AG09309 (cell line): Measurements from ENCODE around the gene ACBD6.

Experiments used
- DNase-seq: peaks from one replicate; pipeline ENCODE4 v3.0.0-alpha.2; 2010; ENCODE audit warnings: low read depth
- H3K4me3 ChIP-seq: 2 replicates; pipeline ENCODE4 v1.5.1; 2011; ENCODE audit warnings: mild to moderate bottlenecking, low read depth, low read length, moderate library complexity; ENCODE audit not compliant: control insufficient read depth
- CTCF ChIP-seq: IDR thresholded peaks from 2 replicates; pipeline ENCODE4 v1.5.1; 2011; ENCODE audit warnings: mild to moderate bottlenecking, low read depth, low read length, inconsistent platforms; ENCODE audit not compliant: insufficient read depth, control insufficient read depth; ENCODE audit errors: missing control alignments

Gene ACBD6

DNA sequence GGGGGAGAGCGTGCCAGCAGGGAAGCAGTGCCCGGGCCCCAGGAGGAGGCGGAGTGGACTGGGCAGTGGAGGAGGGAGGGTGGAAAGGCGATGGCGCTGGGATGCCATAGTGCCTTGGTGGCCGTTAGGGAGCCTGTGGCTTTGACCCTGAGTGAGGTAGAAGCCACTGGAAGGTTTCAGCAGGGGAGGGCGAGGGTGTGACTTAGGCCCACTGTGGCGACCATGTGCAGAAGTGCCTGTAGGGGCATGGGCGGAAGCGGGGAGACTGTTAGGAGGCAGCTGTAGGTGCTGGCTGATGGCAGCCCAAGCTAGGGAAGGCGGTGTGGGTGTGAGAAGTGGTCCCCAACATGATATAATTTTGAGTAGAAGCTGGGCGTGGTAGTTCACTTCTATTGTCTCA, 244.1 kb downstream of the ACBD6 start:
- TF ChIP-seq CTCF = no peak
- no peak for DNase-seq
- H3K4me3 ChIP-seq = no peak overlapping the region

DNA sequence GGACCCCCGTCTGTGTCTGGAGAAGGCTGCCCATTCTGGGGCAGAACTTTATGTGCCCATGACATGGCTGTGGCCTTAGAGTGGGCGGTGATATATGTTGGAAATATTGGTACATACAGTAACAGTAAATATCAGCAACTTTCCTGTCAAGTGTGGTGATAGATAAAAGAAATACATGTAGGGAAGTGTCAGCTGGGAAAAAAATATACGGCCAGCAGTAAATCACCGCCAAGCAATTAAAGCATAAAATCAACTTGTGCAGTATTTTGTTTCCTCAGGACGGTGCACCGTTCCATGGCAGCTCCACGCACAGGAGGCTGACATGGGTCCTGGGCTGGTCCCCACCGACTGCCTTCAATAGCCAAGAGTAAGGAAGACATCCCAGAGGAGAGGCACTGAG, 244.9 kb downstream of the ACBD6 start:
- no peak for TF ChIP-seq CTCF
- DNase-seq = no peak

GRCh38 chr1:180257028-180257386, 245.4 kb downstream of the ACBD6 start:
- H3K4me3 ChIP-seq = no peak overlapping the region
- no peak for DNase-seq
- no peak for TF ChIP-seq CTCF

More for the DNA sequence above, 244.9 kb downstream of the ACBD6 start:
- H3K4me3 ChIP-seq = no peak overlapping the region

DNA sequence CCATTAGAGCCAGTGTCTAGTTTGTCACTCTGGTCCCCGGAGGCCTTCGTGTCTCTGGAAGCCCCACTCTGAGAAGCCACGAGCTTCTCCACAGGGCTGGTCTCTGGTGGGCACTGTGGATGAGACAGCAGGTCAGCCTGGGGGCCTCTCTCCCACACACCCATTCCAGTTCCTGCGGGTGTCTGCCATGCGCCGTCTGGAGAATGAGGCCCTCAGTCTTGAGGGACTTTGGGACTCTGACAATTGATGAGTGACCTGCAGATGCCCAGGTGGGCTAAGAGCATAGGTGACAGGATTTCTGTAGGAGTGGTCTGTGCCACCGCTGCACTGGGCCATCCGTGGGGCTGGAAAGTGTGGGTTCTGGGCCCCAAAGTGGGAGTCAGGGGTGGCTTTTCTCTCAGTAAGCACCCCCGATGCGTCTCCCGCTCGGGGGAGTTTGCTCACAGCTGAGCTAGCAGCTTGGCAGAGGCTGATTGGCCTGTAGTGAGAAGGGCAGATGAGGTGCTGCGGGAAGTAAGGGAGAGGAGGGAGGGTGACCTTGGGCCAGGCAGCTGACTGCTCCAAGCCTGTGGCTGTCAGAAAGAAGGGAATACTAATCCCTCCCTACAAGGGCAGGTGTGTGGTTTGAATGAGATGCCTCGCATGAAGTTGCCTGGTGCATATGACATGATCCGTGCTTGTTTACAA, 245.9 kb downstream of the ACBD6 start:
- no peak overlapping the region for H3K4me3 ChIP-seq
- no peak for TF ChIP-seq CTCF
- DNase-seq = no peak

GRCh38 chr1:180255536-180256340, 246.6 kb downstream of the ACBD6 start:
- no peak for DNase-seq
- no peak for TF ChIP-seq CTCF
- H3K4me3 ChIP-seq = no peak overlapping the region

DNA sequence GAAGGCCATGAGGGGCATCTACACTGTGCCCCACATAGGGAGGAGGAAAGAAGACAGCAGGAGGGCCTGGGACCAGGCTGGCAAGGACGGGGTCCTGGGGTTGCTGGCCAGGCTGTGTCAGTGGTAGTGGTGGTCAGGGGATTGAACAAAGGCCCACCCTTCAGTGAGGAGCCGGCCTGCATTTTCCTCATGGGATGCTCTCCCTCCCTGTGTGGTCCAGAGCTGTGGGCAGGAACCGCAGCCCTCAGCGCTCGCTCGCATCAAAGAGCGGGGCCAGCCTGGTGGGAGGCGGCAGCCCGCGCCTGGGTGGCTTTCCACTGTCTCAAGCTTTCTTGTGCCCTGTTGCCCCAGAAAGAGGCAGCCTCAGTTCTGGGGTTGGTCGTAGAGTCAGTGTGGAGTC, 247.5 kb downstream of the ACBD6 start:
- no peak for DNase-seq
- no peak overlapping the region for H3K4me3 ChIP-seq
- no peak for TF ChIP-seq CTCF
